ENCODE data around the gene NSRP1. TPM values are rescaled to one million over a fixed set of nuclear protein-coding genes. Genes with fewer than 3 reads are reported as not detected.

Gene NSRP1
- total RNA-seq, 6 donors from 2014 or later, result 23.1 to 78.6 (median 32.7) TPM

DNA sequence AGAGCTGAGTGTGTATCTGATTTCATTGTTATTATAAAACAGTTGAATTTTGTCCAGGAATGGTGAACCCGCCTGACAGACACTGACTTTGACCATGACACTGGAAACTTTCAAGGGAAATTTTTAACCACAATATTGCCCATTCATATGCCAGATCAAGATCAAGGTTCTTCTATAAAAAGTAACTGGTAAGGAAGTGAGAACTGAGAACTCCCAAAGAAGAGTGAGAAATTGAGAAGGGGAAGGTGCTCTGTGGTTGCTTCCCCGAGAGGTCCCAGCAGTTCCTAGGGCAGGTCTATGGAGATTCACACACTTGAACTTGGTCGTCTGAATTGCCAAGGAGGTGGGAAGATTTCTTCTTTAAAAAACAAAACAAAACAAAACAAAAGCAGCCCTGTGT lies 91.6 kb downstream of the NSRP1 start:
- TF ChIP-seq EP300 (IDR thresholded peaks at IDR 0.05), result no peak
- no peak for TF ChIP-seq POLR2AphosphoS5 (IDR thresholded peaks at IDR 0.05)
- TF ChIP-seq, protein P1, sequence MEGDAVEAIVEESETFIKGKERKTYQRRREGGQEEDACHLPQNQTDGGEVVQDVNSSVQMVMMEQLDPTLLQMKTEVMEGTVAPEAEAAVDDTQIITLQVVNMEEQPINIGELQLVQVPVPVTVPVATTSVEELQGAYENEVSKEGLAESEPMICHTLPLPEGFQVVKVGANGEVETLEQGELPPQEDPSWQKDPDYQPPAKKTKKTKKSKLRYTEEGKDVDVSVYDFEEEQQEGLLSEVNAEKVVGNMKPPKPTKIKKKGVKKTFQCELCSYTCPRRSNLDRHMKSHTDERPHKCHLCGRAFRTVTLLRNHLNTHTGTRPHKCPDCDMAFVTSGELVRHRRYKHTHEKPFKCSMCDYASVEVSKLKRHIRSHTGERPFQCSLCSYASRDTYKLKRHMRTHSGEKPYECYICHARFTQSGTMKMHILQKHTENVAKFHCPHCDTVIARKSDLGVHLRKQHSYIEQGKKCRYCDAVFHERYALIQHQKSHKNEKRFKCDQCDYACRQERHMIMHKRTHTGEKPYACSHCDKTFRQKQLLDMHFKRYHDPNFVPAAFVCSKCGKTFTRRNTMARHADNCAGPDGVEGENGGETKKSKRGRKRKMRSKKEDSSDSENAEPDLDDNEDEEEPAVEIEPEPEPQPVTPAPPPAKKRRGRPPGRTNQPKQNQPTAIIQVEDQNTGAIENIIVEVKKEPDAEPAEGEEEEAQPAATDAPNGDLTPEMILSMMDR (IDR thresholded peaks at IDR 0.05), result no peak
- no peak for TF ChIP-seq POLR2A (IDR thresholded peaks at IDR 0.05)
- 43 to 46% methylated on average over 3 of the region's 3 CpGs for WGBS, 2 donors
- H3K4me3 ChIP-seq, result no peak overlapping the region

DNA sequence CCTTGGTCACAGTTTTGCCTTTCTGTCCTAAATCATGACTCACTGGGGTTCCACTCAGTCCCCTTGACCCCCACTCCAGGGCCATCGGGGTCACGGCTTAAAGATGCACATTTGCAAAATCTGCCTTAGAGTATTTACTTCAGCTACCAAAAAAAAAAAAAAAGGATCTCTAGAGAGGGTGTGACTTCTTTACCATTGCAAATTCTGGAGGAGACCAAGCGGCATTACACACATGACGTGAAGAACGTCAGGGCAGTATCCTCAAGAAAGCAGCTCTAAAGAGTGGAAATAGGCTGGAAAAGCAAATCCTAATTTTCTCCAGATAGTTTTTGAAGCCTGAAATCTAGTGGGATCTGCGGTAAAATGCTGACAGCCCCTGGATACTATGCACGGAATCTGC lies 93.3 kb downstream of the NSRP1 start:
- Histone ChIP-seq H3K9me3 (no peaks in the 10 kb centered on the region), H3K27ac (no peak overlapping the region), H3K36me3 (peaks cover 0 to 18% (median 4%) of the 10 kb centered on the region in 4 donors), H3K4me3 (no peak overlapping the region), H3K27me3 (no peaks in the 10 kb centered on the region), H3K4me1 (peaks cover 0 to under 1% (median 0%) of the 10 kb centered on the region in 4 donors)
- TF ChIP-seq EP300 (IDR thresholded peaks at IDR 0.05), result no peak
- TF ChIP-seq, protein P1 (IDR thresholded peaks at IDR 0.05), result no peak
- TF ChIP-seq POLR2AphosphoS5 (IDR thresholded peaks at IDR 0.05), result no peak
- TF ChIP-seq POLR2A (IDR thresholded peaks at IDR 0.05), result no peak
- 90 to 95% methylated on average over 7 of the region's 7 CpGs for WGBS, 2 donors
- no peak for DNase-seq
- ATAC-seq (ENCODE audit: low FRiP score in 2 of 2), result no peak

More for the DNA sequence above, 91.6 kb downstream of the NSRP1 start:
- no peak for DNase-seq
- Histone ChIP-seq H3K27ac (peak overlapping the region in 2 of 4 donors; percentile 31 to 68), H3K9me3 (no peaks in the 10 kb centered on the region), H3K4me1 (peaks cover 0 to 9% (median 1%) of the 10 kb centered on the region in 4 donors), H3K36me3 (peaks cover 0 to 18% (median 0%) of the 10 kb centered on the region in 4 donors), H3K27me3 (no peaks in the 10 kb centered on the region)
- ATAC-seq (ENCODE audit: low FRiP score in 2 of 2), result no peak

DNA sequence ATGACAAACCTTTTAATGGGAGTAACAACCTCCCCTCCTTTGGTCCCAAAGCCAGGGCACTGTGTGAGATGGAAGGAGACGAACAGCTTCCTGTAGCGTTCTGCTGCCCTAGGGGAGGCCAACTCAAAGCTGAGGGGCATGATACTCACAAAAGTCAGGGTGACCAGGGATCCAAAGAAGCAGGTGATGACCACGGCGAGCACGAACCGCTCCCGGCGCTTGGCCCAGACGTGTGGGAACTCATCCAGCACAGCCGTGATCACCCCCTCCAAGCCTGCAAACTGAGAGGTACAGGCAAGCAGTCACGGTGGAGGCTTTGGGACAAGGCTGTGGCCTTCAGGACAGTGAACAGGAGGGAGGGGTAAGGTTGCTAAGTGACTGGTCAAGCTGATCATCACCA lies 93.8 kb downstream of the NSRP1 start:
- TF ChIP-seq POLR2A (IDR thresholded peaks at IDR 0.05) (no peak), POLR2AphosphoS5 (IDR thresholded peaks at IDR 0.05) (no peak), EP300 (IDR thresholded peaks at IDR 0.05) (no peak)
- TF ChIP-seq, protein P1 (IDR thresholded peaks at IDR 0.05), result no peak
- Histone ChIP-seq H3K27ac (peak overlapping the region in 1 of 4 donors; percentile 57), H3K4me3 (no peak overlapping the region), H3K9me3 (no peaks in the 10 kb centered on the region), H3K27me3 (no peaks in the 10 kb centered on the region), H3K4me1 (no peaks in the 10 kb centered on the region), H3K36me3 (peaks cover 0 to 18% (median 5%) of the 10 kb centered on the region in 4 donors)
- 84 to 87% methylated on average over 10 to 11 of the region's 11 CpGs for WGBS, 2 donors
- ATAC-seq (ENCODE audit: low FRiP score in 2 of 2) (no peak), DNase-seq (no peak)

- no peak overlapping the region for H3K4me3 ChIP-seq
- H3K36me3 ChIP-seq, result peaks cover 0 to 18% (median 8%) of the 10 kb centered on the region in 4 donors
- 86 to 98% methylated on average over 10 of the region's 10 CpGs for WGBS, 2 donors
- H3K9me3 ChIP-seq, result no peaks in the 10 kb centered on the region
- DNase-seq, result no peak
- H3K27me3 ChIP-seq, result no peaks in the 10 kb centered on the region
- TF ChIP-seq POLR2A (IDR thresholded peaks at IDR 0.05), result no peak
- TF ChIP-seq POLR2AphosphoS5 (IDR thresholded peaks at IDR 0.05), result no peak
- no peak for TF ChIP-seq EP300 (IDR thresholded peaks at IDR 0.05)
- TF ChIP-seq, protein P1 (IDR thresholded peaks at IDR 0.05), result no peak
- ATAC-seq (ENCODE audit: low FRiP score in 2 of 2), result no peak
- peak overlapping the region in 2 of 4 donors; percentile 7 to 57 for H3K27ac ChIP-seq
- H3K4me1 ChIP-seq, result no peaks in the 10 kb centered on the region
These were observed 94.3 kb downstream of the NSRP1 start for GRCh38 chr17:30210901-30211300.

- DNase-seq (no peak), ATAC-seq (ENCODE audit: low FRiP score in 2 of 2) (no peak)
- Histone ChIP-seq H3K4me1 (no peaks in the 10 kb centered on the region), H3K9me3 (no peaks in the 10 kb centered on the region), H3K27me3 (no peaks in the 10 kb centered on the region), H3K27ac (peak overlapping the region in 2 of 4 donors; percentile 7 to 57), H3K4me3 (no peak overlapping the region), H3K36me3 (peaks cover 0 to 18% (median 8%) of the 10 kb centered on the region in 4 donors)
- 67 to 74% methylated on average over 6 of the region's 6 CpGs for WGBS, 2 donors
- TF ChIP-seq POLR2AphosphoS5 (IDR thresholded peaks at IDR 0.05), result no peak
- TF ChIP-seq, protein P1 (IDR thresholded peaks at IDR 0.05), result no peak
- TF ChIP-seq EP300 (IDR thresholded peaks at IDR 0.05), result no peak
- TF ChIP-seq POLR2A (IDR thresholded peaks at IDR 0.05), result no peak
These were observed 94.8 kb downstream of the NSRP1 start for GRCh38 chr17:30211371-30211770.
